ENCODE results near the gene TECPR2. TPM values are rescaled to one million over a fixed set of nuclear protein-coding genes. Genes with fewer than 3 reads are reported as not detected.
"Not testable (repeated sequence)": the region's sequence is repeated elsewhere in the genome, so short reads cannot be mapped to it uniquely, and the experiment has no call there.

Gene TECPR2
- total RNA-seq, 1 donor from 2014 or later, result 38.1 TPM

DNA sequence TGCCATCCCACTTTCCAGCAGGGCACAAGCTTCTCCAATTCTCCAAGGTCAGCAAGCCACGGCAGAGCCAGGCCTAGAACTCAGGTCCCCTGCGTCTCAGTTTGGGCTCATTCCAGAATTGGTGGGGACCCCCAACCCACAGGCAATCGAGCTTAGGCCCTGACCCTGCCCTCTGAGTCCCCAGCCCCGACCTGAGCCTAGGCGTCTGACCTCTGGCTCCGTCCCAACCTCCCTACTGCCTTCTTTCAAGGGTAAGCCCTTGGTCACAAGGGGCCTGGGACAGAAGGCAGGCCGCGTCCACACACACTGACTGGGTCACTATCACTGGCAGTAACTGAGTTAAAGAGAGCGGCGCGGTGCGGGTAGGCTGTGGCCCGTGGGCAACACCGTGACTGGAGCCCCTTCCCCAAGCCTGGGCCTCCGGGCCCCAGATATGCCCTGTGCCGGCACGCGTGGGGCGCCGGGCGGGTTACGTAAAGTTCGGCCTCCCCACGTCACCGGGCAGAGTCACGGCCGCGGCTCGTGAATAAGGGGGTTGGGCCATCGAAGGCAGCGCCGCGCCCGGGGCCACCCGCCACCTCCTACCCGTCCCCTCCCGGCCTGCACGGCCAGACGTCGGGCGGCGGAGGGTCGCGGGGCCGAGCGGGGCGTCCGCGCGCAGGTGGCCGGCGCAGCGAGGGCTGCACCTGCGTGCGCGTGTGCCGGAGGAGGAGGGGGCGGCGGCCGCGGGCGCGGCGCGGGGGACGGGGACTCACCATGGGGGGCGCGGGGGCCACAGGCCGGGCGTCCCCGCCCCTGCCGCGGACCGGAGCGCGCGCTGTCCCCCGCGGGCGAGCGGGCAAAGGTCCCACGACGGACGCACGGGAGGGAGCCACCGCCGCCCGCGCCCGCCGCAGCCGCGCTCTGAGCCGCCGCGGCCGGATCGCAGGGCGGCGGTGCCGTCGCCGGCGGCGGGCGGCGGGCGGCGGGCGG lies 146.3 kb downstream of the TECPR2 start:
- DNase-seq (ENCODE audit: low spot score), result peak; percentile 45

DNA sequence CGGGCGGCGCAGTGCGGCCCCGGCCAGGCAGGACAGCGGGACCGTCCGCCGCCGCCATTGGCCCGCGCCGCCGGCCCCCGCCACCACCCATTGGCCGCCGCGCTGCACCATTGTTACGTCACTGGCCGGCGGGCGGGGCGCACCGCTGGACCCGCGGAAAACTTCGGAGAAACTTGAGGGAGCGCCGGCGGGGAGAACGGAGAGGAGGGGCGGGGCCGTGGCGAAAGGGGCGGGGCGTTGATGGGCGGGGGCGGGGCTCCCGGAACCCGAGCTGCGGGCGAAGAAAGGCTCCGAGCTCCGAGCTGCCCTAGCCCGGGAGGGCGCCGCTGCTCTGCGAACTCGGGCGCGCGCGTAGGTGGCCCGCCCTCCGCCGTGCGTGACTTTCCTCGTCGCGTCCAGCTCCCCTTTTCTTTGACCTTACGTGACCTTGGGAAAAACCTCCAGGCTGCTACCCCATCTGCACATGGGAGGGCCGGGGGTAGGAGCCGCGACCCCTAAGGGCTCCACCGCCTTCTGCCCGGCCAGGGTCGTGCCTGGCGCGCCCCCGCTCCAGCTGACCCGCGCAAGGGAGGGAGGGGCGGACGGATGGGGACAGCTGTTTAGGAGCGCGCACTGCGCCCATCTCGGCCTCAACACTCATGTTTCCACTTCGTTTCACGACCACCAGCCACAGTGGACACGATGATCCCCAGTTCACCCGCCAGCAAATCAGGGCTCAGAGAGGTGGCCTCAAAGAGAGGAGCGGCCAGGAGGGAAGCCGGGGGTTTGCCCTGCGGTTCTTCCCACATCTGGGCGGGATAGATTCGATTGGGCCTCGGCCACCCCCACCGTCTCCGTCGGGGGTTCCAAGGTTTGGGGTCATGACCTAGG lies 147.2 kb downstream of the TECPR2 start, which contains the start of gene ANKRD9:
ANKRD9 (minus strand) TSS at position 31 of the 870 bp plus-strand sequence. CDS start 1,887 bp downstream, outside the sequence.
- DNase-seq (ENCODE audit: low spot score), result peak; percentile 96

DNA sequence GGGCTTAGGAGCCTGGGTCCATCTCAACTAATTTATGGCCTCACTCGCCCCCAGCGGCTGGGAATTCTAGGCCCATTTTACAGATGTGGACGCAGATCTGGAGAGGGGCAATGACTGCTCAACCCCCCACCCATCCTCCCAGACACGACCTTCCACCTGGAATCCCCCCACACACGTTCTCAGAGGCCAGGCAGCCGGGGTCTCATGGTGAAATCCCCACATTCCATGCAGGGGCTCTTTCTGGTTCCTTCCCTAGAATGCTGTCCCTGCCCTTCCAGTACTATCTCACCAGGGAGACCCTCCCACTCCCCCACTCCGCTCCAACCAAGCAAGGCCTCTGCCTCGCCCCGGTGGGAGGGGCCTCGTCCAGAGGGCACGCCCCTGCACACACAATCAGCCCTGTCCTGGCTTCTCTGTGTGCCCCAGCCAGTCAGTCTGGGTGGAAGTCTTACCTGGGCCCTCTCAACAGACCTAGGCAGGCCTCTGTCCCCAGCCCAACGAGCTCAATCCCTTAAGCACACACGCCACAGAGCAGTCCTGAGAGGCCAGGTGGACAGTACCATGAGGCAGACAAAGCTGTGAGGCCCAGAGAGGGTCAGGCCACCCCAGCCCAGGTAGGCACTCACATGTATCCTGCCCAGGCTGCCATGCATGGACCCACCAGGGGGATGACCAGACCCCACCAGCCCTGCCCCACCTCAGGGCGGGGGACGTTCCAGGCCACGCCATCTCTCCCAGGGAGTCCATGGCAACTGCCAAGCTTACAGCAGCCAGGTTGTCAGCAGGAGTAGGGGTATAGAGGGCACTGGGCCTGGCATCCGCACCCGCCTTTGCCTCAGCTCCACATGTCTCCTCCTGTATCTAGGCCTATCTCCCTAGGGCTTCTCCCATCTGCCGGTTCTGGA lies 148.1 kb downstream of the TECPR2 start:
- DNase-seq (ENCODE audit: low spot score), result peak; percentile 42

DNA sequence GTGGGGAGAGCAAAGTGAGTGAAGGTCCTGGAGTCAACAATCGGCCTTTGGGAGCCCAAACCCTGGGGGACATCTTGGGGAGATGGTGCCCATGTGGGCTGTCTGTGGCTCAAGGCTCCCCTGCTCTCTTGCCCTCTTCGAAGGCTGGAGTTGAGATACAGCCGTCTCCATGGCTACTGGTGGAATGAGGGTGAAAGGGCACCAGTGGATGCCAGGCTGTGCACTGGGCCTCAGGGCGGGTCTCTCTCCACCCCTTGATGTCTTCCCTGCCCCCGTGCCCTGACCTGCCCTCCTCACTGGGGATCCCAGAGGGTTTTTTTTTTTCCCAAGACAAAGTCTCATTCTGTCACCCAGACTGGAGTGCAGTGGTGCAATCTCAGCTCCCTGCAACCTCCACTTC lies 148.8 kb downstream of the TECPR2 start:
- DNase-seq (ENCODE audit: low spot score), result no peak

DNA sequence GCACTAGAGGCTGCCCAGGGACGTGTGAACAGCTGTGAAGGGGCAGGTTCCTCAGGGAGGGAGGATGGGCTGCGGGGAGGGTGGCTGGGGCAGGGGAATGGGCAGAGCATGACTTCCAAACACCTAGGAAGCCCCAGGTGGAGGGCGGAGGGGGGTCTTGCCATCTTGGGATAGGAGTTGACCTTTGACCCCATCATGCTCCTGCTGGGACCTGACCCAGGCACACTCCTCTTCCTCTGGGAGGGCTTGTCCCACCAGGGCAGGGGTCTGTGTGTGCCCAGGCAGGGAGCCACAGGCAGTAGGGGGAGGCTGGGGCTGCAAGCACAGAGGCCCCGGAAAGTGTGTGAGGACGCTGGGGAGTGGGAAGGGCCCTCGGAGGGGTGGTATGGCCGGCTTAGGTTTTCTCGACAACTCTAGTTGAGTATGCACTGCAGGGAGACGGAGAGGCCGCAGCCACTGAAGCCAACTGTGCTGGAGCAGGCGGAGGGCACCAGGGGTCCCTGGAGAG lies 150.1 kb downstream of the TECPR2 start:
- no peak for DNase-seq (ENCODE audit: low spot score)

DNA sequence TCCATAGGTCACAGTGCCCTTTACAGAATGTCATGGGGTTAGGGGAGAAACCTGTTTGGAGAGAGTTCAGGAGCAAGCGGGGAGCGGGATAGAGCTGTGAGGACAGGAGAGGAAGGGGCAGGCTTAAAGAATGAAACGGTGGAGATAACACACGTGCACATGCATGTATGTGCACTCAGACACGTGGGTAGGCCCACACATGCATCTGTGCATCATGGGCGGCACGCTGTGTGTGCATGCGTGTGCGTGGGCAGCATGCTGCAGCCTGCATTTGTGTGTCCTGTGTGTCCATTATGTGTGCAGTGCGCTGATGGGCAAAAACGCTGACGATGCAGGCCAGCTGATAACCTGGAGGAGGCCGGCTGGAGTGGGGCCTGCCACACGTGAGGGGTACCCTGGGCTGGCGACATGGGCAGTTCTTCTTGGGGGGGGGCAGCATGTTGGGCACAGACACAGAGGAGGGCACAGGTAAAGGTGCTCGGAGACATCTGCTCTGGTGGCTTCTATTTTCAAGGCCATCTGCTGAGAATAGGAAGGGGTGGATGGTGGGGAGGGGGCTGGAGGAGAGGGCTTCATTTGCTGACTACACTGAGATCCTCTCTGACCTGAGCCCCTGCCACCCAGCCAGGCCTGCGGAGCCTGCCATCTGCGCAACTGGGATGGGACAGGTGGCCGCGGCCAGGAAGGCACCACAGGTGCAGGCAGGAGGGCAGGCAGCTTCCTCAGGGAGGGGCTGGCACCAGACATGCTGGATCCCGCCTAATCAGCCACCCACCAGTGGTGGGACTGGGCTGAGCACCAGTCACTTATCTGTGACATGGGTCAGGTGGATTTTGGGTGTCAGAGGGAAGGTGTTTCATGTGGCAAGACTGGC lies 151.4 kb downstream of the TECPR2 start:
- DNase-seq (ENCODE audit: low spot score), result no peak

DNA sequence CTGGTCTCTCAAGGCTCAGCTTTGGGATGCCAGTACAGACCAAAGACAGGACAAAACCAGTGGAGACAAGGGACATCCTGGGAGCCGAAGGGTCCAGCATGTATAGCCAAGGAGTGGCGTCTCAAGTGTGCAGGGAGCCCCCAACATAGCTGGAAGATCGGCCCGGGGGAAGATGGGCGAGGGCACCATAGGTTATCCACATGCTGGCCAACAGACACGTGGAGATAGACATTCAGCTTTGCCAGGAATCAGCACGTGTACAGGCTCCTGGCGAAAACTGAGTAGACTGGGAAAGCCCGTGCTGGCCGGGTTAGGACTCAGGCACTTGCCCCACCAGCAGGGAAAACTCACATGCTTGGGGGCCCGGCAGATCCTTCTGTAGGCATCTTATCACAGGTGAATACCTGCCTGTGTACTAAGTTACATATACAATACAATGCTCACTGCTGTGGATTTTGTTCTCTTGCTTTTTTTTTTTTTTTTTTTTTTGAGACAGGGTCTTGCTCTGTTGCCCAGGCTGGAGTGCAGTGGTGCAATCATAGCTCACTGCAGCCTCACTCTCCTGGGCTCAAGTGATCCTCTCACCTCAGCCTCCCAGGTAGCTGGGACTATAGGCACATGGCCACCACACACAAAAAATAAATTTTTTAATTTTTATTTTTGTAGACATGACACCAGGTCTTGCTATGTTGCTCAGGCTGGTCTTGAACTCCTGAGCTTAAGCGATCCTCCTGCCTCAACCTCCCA lies 152.4 kb downstream of the TECPR2 start:
- no peak for DNase-seq (ENCODE audit: low spot score)

DNA sequence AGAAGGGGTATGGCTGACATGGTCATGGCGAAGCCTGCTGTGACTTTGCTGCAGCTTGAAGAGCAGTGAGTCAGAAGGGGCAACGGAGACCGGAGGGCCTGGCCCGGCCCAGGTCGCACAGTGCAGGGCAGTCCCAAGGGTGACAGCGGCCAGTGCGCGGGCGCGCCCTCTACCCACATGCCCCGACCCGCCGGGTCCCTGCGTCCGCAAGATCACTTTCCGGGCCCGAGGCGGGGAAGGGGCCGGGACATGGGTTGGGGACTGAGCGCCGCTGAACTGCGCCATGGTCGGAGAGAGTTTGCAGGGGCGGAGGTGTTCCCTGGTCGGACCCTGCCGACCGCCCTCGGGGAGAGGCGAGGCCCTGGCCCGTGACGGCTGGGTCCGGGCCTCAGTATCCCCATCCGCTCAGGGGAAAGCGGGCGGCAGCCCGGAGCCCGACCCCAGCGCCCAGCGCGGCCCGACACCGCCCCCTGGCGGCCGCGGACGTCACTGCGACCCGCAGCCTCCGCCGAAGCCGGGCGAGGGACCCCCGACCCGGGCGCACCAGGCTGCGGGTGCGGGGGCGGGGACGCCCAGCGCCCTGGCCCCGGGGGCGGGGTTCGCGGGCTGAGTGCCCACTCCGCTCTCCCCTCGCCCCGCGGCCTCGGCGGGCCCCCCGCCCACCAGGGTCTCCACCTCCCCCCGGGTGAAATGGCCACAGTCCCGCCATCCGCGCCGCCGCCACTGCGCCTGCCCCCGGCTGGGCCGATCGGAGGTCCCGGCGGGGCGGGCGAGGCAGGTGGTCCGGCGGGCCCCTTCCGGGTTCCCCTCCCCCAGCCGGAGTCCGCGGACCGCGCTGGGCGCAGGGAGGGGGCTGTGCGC lies 154.0 kb downstream of the TECPR2 start:
- peak; percentile 50 for DNase-seq (ENCODE audit: low spot score)

DNA sequence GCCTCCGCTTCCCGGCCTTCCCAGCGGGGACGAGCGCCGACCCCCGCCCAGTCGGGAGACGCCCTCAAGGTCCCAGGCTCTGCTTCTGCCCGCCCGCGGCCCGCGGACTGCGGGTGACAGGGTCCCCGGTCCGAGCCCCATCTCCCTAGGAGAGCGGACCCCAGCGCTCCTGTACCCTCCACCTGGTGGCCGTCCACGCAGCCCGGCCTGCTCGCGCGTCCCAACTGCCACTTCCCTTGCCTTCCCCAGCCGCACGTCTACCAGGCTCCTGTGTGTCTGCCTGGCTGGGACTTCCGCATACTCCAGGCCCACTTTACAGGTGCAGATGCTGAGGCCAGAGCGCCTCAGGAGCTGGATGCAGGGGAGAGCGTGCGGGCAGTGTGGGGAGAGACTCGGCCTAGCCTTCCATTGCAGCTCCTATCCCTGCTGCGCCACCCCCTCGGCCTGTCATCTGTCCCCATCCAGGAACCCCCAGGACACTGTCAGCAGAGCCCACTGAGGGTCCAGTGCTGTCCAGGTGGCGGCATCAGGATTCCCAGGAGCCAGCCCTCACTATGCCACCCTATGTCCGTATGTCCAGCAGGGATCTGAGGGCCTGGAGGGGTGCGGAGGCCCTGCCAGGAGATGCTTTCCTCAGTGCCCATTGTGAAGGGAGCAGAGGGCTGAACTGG lies 154.8 kb downstream of the TECPR2 start:
- no peak for DNase-seq (ENCODE audit: low spot score)

DNA sequence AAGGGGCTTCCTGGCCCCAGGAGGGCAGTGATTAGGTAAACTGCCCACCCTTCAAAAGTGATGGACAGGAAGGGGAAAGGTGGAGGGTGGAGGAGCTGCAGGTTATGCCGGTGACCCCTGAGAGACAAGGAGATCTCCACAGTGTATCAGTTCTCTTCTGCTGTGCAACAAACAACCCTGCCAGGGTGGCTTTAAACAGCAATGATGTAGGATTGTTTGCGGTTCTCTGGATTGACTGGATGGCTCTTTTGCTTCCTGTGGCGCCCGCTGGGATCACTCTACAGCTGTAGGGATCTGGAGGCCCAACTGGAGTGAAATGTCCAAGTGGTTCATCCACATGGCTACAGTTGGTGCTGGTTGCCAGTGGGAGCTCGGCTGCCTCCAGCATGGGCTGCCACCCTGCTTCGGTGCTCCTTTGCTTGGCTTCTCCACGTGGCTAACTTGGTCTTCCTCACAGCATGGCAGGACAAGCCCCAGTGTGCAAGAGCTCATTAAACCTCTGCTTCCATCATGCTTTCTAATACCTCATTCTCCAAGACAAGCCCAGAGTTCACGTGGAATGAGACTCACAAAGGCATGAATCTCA lies 155.4 kb downstream of the TECPR2 start:
- no peak for DNase-seq (ENCODE audit: low spot score)

DNA sequence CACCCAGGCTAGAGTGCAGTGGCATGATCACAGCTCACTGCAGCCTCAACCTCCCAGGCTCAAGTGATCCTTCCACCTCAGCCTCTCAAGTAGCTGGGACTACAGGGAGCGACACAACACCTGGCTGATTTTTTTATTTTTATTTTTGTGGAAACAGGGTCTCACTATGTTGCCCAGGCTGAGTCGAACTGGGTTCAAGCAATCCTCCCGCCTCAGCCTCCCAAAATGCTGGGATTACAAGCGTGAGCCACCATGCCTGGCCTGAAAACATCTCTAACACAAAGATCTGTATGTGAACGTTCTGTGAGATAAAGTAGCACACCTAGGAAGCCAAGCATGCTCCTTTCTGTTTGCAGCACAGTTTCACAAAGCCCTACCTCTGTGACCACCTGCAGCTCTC lies 157.0 kb downstream of the TECPR2 start:
- DNase-seq (ENCODE audit: low spot score), result not testable (repeated sequence)

DNA sequence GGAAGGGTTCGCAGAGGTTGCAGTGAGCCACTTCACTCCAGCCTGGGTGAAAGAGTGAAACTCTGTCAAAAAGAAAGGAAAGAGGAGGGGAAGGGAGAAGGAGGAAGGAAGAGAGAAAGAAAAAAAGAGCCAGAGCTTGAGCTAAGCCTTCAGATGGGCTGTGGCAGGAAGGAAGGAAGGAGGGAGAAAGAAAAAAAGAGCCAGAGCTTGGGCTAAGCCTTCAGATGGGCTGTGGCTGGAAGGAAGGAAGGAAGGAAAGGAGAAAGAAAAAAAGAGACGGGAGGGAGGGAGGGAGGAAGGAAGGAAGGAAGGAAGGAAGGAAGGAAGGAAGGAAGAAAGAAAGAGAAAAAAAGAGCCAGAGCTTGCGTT lies 160.4 kb downstream of the TECPR2 start:
- no peak for DNase-seq (ENCODE audit: low spot score)

DNA sequence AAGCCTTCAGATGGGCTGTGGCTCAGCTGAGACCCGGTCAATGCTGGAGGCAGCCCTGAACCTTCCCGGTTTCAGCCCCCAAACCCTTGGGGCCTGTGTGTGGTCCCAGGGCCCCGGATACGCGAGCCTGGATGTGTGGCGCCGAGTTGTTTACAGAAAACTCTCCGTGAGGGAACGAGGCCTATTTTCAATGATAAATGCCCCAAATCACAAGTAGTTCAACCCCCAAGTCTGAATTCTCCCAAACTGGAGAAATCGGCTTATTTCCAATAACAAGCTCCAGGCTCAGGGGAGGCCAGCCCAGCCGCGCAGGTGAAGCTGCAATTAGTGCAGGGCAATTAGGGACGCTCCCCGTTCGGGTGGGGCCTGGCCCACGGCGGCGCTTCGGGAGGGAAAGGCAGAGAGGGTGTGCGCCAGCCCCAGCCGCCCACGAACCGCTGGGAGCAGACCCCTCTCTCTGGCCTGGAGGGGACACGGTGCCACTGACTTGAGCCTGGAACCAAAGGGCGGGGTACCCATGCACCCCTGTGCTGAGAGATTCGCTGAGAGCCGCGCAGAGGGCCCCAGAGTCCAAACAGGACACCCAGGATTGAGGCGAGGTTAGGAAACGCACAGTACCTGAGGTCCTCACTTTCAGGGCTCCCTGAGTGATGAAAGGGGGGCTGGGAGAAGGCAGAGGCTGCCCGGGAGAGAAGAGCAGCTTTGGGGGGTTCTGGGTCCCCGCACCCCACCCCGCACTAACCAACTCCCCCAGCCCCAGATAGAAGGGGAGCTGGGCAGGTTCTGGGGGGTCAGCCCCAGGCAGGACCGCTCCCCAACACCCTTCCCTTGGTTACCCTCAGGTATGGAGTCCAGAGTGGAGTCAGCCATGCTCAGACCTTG lies 161.1 kb downstream of the TECPR2 start:
- peak; percentile 10 for DNase-seq (ENCODE audit: low spot score)

DNA sequence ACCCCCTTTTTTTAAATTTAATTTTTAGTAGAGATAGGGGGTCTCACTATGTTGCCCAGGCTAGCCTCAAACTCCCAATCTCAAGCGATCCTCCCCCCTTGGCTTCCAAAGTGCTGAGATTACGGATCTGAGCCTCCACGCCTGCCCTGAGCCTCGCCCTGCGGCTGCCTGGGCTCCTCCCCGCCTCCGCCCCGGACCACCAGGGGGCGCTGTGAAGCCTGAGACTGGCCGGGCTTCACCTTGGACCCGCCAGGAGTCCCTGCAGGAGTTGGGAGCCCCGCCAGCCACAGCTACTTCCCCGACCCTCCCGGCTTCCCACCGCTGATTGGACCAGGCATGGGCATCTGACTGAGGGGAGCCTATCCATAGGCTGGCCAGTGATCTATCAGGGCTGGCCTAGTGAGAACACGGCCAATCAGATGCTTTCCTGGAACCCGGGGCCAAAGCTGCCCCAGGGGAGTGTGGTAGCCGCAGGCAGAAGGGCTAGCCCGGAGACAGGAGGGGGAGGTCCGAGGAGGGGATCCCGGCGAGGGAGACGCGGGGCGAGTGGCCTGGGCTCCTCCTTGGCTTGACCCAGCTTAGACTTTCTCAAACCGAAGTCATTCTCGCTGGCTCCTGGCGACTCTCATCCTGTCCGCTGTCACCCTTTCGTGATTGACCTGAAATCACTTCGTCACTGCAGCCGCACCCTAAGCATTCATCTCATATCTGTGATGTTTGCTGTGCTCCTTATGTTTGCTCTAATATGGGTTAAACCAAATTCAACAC lies 161.9 kb downstream of the TECPR2 start:
- DNase-seq (ENCODE audit: low spot score), result peak; percentile 99

DNA sequence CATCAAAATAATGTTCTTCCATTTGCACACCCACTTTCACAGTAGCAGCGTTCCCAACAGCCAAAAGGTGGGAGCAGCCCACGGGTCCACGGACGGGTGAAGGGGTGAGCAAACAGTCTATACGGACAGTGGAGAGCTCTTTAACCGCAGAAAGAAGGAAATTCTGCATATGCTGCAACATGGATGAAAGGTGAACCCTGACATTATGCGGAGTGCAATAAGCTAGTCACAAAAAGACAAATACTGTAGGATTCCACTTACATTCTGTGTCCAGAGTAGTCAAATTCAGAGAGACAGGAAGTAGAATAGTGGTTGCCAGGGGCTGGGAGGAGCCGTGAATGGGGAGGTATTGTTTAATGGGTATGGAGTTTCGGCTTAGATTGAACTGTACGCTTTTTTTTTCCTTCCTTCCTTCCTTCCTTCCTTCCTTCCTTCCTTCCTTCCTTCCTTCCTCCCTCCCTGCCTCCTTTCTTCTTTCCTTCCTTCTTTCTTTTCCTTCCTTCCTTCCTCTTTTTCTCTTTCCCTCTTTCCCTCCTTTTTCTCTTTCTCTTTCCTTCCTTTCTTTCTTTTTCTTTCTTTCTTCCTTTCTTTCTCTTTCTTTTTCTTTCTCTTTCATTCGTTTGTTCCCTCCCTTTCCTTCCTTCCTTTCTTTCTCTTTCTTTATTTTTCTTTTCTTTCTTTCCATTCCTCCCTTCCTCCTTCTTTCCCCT lies 162.6 kb downstream of the TECPR2 start:
- DNase-seq (ENCODE audit: low spot score), result peak; percentile 23

Measured in mucosa of gallbladder (tissue), 1 donor.